GM19468 (cell line): Measurements from ENCODE around the gene NMT1.
"Not testable (repeated sequence)": the region's sequence is repeated elsewhere in the genome, so short reads cannot be mapped to it uniquely, and the experiment has no call there.

Source experiments
- ATAC-seq: cut with Tn5 transposase; IDR thresholded peaks from one replicate; pipeline ENCODE4 v1.9.1; 2021; ENCODE audit warnings: mild to moderate bottlenecking, moderate library complexity, moderate number of reproducible peaks; ENCODE audit not compliant: unreplicated experiment; ENCODE audit errors: extremely low read depth

The NMT1 gene

DNA sequence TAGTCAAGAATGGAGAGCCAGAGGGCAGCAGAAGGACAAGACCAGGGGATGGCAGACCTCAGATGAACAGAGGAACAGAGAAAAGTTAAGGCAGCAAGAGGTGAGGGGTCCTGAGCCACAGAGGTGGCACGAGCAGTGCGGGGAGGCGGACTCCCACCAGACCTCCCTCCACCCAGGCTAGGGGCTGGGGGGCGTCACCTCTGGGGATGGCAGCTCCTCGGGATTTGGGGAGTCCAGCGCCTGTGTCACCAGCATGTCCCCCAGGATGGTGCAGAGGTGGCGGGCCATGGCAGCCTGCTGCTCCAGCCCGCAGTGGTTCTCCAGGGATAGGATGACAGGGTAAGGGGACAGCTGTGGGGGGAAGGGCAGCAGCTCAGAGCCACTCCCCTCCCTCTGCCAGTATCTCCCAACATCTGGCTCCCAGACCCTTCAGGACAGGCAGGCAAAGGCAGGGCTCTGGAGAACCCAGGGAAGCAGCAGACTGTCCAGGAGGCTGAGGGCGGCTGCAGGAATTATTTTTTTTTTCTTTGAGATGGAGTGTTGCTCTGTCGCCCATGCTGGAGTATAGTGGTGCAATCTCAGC, 55.4 kb downstream of the NMT1 start:
- ATAC-seq = no peak

GRCh38 chr17:45117334-45117733, 56.2 kb downstream of the NMT1 start:
- no peak for ATAC-seq

DNA sequence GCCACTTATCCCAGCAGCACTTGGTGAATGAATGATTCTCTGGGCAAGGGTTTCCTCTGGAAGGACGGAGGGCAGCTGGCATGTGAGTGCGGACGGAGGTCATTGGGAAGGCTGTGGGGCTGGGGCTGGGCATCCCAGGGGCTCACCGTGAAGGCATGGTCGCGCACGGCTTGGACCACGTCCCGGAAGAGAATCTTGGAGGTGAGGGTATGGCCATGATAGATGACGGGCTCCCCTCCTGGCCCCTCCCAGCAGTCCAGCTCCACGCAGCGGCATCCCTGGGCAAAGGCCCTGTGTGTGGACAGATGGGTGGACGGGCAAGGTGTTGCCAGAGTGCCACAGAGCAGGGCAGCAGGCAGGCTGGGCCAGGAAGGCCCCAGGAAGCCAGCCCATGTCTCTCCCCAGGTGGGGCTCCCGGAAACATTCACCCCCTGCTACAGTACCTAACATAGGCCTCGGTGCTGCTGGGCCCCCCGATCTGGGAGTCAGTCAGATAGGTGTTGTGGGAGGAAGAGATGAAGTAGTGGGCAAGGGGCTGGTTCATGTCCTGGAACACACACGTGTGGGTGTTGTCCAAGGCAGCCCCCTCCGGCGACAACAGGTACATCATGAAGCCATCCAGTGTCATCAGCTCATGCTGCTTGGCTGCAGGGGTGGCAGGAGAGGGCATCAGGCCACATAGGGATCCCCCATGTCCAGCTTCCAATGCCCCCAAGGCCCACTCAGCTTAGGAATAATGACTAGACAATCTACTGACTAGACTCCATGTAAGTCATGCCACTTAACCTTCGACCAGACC, 56.9 kb downstream of the NMT1 start:
- no peak for ATAC-seq

DNA sequence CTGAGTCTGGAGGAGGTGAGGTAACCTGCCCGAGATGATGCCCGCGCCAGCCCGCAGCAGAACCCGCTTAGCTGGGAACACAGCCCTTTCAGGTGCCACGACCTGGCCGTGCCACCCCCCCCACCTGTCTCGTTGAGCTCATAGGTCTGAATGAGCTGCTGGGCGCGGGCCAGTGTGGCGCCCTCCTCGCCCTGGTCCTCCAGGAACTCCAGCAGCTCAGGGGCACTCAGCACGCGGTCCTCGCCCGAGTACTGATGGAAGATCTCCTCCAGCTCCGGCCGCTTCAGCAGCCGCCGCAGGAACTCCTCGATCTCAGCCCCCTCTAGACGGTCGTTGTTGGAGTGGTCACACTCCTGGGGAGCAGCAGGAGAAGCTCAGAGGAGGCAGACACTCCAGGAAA, 57.6 kb downstream of the NMT1 start:
- ATAC-seq = no peak

- ATAC-seq = no peak
Observed at GRCh38 chr17:45119964-45120363, 58.8 kb downstream of the NMT1 start.

- ATAC-seq = no peak
Observed at GRCh38 chr17:45120558-45120957, 59.4 kb downstream of the NMT1 start.

GRCh38 chr17:45121055-45121454, 59.9 kb downstream of the NMT1 start:
- ATAC-seq = no peak

GRCh38 chr17:45123076-45123770, 62.1 kb downstream of the NMT1 start:
- no peak for ATAC-seq

- ATAC-seq = no peak
Observed at GRCh38 chr17:45123930-45124796, 63.0 kb downstream of the NMT1 start.

DNA sequence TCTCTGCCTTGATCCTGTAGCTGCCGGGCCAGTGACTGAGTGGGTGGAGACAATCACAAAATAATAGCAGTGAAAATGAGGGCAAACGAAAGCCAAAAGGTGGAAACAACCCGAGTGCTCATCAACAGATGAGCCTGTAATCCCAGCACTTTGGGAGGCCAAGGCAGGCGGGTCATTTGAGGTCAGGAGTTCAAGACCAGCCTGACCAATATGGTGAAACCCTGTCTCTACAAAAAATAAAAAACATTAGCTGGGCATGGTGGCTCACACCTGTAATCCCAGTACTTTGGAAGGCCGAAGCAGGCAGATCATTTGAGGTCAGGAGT, 63.6 kb downstream of the NMT1 start:
- ATAC-seq = not testable (repeated sequence)

- no peak for ATAC-seq
Observed at GRCh38 chr17:45125509-45125908, 64.4 kb downstream of the NMT1 start.

GRCh38 chr17:45127207-45127547, 66.1 kb downstream of the NMT1 start:
- ATAC-seq = no peak

DNA sequence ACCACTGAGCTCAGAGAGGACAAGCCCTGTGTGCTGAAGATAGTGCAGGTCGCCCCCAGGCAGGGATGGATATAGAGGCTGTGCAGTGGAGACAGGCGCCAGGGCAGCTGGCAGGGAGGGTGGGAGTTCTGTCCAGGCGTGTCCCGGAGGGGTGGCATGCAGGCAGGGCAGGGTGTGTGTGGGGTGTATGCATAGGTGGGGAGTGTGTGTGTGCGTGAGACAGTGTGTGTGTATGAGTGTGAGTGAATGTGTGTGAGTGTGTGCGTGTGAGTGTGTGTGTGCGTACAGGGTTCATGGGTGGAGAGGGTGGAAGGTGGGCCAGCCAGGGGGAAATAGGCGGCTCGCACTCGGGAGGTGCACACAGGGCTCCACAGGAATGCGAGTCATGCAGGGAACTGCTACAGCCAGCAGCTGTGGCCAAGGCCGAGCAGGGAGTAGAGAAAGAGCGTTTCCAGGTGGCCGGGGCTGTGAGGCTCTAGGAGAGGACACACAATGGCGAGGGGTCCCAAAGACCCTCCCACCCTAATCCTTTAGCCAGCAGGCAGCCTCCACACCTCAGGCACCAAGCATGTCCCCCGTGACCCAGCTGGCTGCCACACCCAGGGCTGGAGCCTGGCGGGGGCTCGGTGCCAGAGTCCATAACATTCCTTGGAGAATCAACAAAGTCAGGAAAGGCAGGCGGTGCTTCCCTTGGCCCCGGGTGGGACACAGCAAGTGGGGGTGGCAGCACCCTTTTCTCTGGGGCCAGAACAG, 66.6 kb downstream of the NMT1 start:
- ATAC-seq = no peak

GRCh38 chr17:45128331-45128730, 67.2 kb downstream of the NMT1 start:
- ATAC-seq = no peak

- no peak for ATAC-seq
Observed at GRCh38 chr17:45128989-45129388, 67.9 kb downstream of the NMT1 start.

- no peak for ATAC-seq
Observed at GRCh38 chr17:45129426-45129939, 68.4 kb downstream of the NMT1 start.

DNA sequence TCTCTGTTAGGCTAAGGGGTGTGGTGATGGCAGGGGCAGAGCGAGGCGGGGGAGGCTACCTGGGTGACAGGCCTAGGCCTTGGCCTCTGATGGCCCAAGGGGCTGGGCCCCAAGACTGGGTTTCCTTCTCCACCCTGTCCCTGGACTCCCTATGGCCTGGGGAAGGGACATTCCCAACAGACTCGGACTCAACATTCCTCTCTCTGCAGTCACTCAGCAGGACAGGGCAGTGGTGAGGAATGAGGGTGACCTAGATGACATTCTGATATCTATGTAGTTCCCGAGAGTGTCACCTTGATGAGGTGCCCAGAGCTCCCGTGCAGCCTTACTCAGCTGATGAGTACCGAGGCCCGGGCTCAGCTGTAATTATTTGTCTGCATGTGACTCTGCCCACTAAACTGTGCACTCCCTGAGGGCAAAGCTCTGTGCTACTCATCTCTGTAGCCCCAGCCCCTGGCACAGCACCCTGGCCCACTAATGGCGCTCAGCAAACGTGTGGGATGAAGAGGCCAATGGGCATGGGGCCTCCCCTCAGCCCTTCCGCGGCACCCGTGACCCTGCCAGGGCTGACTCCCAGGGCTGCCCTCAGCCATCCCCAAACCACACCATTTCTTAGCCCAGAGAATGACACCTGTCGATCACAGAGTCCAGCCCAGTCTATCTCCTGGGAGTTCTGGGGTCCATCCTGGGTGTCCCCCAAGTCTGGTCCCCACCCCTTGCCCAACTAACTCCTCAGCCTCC, 69.0 kb downstream of the NMT1 start:
- no peak for ATAC-seq

- ATAC-seq = no peak
Observed at GRCh38 chr17:45130681-45131615, 69.8 kb downstream of the NMT1 start.
